ENCODE results near the gene NT5C3A.

DNA sequence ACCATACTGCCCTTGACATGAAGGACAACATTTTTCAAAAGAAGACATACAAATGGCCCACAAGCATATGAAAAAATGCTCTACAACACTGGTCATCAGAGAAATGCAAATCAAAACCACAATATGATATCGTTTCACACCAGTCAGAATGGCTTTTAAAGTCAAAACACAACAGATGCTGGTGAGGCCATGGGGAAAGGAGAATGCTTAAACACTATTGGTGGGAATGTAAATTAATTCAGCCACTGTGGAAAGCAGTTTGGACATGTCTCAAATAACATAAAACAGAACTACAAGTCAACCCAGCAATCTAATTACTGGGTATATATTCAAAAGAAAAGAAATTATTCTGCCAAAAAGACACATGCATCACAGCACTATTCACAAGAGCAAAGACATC lies 4.2 kb upstream of the NT5C3A start:
- TF ChIP-seq, protein P1, sequence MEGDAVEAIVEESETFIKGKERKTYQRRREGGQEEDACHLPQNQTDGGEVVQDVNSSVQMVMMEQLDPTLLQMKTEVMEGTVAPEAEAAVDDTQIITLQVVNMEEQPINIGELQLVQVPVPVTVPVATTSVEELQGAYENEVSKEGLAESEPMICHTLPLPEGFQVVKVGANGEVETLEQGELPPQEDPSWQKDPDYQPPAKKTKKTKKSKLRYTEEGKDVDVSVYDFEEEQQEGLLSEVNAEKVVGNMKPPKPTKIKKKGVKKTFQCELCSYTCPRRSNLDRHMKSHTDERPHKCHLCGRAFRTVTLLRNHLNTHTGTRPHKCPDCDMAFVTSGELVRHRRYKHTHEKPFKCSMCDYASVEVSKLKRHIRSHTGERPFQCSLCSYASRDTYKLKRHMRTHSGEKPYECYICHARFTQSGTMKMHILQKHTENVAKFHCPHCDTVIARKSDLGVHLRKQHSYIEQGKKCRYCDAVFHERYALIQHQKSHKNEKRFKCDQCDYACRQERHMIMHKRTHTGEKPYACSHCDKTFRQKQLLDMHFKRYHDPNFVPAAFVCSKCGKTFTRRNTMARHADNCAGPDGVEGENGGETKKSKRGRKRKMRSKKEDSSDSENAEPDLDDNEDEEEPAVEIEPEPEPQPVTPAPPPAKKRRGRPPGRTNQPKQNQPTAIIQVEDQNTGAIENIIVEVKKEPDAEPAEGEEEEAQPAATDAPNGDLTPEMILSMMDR (conservative IDR thresholded peaks at IDR 0.05; ENCODE audit: low read depth, low read length) = no peak
- TF ChIP-seq EZH2 (IDR thresholded peaks at IDR 0.05; ENCODE audit: borderline replicate concordance, low read depth, low read length, poor library complexity, severe bottlenecking) = no peak

Data from A673 (cell line).